8988T (cell line): ENCODE measurements around the gene PTPRF.
A peak's percentile ranks its signal among the peaks of the same experiment; 100 is the strongest.

Source experiments
- DNase-seq: peaks from one replicate; pipeline ENCODE4 v3.0.0; 2011

Gene PTPRF

DNA sequence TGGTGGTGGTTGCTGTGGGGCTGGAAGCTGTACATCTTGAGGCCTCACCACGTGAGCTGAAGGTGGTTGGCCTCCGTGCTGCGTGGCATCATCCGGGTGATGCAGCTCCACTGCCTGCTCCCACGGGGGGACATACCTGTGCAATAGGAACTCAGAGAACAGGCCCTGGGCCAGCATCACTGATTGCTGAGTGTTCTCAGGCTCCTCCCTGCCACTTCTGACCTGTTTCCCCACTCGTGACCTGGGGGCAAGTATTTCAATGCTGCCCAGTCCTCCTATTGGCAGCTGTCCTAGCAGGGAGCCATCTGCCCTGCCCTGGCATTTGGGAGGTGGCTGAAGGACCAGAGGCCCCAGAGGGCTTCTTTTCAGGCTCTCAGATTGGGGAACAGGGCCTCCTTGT is 26.1 kb downstream of the PTPRF start:
- no peak for DNase-seq

DNA sequence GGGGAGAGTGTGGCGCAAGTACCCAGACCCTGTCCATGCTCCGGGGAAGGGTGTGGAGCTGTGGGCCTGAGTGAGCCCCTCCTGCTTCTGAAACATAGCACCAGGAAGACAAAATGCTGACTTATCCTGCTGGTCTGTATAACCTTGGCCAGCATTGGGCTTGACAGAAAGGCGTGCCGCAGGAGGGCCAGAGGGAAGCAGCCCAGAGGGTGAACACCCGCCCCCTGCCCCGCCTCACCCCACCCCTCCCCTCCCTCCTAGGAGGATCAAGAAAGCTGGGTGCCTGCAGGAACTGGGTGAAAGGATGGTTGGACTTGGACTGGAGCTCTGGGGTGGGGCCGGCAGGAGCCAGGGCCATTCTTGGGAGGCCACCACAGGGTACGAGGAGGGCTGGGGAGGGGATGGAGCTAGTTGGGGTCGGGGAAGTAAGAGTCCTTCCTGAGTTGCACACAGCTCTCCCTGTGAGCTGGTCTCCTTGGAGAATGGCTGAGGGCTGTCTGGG is 27.1 kb downstream of the PTPRF start:
- no peak for DNase-seq

DNA sequence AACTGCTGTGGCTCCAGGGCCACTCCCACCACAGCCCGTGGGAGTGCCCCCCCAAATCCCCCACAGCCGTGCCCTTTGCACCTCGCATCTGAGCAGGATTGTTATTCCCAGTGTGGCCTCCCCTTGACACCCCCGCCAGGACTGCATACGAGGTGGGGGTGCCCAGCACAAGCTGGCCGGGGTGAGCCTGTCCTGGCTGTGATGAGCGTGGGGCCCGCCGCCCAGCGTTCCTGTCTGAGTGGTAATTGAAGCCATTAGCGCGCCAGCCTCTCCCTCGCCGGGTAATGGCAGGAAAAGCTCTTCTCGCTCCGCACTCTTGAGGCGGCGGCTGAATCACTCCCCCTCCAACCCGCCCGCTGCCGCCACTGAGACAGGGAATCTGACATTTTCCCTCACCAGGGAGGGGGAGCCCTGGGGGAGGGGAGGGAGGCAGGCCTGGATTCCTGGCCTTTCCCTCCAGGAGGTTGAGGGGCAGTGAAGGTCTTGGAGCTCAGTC is 27.7 kb downstream of the PTPRF start:
- no peak for DNase-seq

DNA sequence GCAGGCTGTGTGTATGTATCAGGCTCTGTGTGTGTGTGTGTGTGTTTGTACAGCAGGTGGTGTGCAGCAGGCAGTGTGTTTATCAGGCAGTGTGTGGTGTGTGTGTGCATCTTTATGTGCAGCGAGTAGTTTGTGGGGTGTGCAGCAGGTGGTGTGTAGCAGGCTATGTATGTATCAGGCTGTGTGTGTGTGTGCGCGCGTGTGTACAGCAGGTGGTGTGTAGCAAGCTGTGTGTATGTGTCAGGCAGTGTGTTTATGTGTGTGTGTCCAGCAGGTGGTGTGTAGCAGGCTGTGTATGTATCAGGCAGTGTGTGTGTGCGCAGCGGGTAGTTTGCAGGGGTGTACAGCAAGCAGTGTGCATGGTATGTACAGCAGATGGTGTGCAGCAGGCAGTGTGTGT is 29.0 kb downstream of the PTPRF start:
- DNase-seq = no peak

DNA sequence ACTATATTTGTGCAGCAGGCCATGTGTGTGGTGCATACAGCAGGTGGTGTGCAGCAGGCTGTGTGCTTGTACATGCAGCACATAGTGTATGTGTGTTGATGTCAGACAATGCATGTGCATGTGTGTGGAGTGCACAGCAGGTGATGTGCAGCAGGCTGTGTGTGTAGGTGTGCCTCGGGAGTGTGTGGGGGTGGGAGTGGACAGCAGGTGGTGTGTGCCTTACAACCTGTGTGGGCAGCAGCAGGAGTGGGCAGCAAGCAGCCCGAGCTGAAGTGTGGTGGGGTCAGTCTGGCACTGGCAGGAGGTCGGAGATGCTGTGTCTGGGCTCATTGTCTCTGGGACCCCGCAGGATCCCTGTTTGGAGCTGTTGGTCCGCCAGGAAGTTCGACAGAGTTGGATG is 29.6 kb downstream of the PTPRF start:
- no peak for DNase-seq

DNA sequence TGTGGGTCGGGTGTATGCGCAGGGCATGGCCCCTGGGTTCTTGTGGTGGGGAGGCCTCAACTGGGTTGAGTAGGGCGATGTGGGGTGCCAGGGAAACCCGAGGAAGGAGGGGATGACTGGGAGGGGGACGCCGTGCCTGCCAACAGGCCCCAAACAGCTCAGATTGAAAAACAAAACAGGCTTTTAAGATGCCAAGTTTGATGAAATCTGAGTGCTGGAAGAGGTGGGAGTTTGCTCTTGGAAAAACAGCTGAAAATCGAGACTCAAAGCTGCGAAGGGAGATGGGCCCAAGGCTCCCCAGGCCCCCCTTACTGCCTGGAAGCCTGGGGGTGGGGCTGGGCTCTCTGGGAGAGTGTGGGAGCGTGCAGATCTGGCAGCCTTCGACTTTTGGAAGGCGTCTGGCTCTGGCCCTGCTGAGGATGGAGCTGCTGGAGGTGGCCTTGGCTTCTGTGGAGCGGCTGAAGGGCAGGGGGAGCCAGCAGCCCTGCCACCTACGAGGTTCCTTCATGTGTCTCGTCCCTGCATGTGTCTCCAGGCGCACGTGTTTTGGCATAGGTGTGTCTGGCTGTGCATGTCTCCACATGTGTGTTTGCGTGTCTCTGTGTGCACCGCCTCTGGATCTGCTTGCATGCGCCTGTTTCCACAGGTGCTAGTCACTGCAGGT is 33.3 kb downstream of the PTPRF start:
- DNase-seq = no peak

DNA sequence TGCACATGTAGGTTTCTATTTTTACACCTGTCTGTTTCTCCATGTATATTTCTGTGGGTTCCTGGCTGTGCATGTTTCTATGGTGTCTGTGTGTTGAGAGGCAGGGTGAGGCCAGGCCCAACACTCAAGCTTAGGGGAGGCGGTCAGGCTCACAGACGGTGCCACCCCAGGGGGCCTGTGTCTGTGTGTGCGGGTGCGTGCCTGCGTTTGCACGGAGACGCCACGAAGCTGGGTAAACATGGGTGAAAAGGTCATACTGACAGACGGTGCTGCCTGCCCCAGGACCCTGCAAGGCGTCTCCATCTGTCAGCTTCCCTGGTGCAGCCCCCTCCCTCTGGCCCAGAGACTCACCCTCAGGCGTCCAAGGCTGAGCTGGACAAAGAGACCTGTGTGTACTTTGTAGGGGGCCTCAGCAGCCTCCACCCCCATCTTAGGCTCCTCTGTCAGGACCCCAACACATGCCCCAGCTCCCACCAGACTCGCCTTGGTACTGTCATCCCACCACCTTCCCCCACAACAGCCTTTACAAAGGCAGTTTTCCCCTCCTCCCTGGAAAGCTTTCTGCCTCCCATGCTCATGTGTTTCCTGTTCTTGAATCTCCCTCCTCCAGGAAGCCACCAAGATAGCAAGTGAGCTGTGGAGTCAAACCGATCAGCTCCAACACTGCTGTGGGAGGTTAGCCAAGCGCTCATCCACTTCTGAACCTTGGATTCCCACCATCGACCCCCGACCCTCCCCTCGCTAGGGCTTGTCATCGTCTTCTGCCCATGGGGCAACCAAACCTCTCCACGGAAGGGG is 34.1 kb downstream of the PTPRF start:
- DNase-seq = no peak

DNA sequence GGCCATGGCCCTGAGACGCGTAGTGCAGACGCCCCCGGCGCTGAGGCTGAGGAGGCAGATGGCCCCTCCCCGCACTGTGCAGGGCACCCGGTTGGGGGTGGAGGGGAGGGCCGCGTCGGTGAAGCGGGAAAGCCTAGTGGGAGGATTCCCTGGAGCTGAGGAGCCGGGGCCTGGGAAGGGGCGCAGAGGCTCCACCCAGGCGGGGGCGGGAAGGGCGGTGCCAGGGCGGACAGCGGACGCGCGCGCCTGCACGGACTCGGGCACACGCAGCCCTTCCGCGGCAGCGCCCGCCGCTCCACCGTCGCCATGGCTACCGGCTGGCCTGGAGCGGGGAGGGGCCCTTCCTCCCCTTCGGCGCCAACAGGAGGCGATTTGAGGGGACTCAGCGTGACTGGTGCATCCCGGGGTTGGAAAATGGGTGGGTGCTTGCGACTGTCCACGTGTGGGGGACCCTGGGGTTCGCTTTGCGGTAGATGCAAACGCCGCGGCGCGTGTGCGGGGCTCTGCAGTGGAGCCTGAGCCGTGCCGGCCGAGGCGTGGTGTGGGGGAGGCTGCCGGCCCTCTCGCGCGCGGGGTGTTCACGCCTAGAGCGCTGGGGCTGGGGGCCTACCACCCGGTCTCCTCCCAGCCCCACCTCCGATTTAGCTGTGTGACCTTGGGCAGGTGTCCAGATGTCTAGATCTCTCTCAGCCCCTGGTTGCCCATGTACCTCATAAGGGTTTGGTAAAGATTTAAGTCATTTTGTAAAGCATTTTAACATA is 35.1 kb downstream of the PTPRF start:
- DNase-seq = no peak

DNA sequence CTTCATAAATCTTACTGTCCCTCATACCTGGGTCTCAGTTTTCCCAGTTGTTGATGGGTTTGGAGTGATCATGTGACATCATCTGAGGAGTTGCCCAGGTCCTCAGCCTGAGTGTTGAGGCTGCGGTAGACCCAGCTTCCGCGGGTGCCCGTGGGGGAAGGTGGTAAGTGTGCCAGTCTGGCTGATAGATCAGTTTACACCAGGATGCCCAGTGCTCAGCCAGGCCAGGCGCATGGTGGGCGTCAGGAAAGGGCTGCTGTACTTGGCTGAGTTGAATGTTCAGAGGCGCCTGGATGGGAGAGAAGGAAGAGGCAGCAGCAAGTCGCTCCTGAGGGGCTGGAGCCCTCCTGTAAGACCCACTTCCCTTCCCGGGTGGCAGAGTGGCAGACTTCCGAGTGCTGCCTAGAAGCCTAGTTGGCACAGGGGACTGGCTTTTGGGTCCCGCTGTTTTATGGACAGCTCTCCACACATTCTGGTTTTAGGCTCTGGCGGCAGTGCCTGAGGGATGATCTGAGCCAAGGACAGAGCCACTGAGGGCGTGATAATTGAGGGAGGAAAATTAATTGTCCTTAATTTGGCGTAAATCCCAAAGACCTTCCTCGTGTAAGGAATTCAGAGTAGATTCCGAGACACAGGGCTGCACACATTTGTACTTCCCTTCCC is 35.8 kb downstream of the PTPRF start:
- DNase-seq = no peak

DNA sequence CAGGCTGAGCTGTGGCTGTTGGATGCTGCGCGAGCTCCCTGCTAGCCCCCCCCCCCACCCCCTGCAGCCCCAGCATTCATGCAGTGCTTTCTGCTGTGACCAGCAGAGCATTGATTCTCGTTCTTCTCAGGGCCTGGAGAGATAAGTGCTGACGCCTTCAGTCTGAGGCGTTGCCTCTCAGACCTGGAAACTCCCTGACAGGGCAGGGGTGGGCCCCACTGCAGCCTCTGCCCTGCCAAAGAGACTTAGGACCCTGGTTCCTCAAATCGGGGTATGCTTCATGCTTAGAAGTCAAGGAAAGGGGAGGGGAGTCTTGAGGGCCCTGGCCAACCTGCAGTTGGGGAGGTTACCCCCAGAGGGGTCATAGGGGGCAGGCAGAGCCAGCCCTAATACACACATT is 38.5 kb downstream of the PTPRF start:
- DNase-seq = no peak

DNA sequence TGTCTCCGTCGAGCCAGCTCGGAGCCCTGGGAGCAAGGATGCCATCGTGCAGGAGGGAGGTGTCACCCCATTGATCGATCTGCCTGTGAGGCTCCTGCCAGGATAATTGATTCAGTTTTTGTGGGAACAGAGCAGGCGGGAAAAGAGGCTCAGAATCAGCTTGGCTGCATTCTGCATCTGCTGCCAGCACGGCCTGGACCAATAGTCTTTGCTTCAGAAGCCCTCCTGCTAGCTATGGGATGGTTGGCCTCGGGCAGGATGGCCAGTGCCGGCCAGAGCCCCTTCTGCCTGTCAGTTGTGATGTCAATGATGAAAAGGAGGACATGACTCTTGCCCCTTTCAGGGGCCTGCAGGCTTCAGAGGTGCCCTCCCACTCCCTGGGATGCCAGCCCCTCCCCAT is 39.6 kb downstream of the PTPRF start:
- DNase-seq = no peak

DNA sequence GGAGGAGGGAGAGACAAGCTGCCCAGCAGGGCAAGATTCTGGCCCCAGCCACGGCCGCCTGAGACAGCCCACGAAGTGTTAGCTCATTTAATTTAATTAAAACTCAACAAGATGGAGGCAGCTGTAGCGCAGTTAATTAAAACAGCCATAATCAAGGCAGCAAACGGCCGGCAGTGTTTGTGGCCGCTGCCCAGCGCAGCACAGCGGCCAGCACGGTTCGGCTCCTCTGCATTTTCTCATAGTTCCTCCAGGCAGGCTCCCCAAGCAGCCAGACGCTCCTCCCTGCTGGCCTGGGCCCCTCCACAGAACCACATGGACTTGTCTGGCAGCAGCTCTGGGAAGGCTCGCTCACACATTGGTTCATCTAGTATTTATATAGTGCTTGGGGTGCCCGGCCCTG is 40.0 kb downstream of the PTPRF start:
- no peak for DNase-seq

DNA sequence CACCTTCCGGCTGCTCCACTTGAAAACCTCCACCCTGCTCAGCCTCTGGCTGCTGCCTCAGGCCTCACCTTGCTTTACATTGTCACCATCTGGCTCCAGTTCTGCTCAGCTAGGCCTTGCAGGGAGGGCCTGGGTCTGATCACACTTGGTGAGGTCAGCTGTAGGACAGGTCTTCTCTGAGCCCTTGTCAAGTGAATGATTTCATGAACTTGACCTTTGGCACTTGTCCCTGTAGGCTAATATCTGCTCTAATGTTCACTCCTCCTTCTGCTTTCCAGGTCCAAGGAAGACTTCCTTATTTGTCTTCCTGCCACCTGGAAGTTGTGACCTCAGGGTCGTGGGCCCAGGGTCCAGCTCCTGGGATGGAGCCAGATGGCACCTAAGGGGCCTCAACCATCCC is 41.4 kb downstream of the PTPRF start:
- DNase-seq = no peak

DNA sequence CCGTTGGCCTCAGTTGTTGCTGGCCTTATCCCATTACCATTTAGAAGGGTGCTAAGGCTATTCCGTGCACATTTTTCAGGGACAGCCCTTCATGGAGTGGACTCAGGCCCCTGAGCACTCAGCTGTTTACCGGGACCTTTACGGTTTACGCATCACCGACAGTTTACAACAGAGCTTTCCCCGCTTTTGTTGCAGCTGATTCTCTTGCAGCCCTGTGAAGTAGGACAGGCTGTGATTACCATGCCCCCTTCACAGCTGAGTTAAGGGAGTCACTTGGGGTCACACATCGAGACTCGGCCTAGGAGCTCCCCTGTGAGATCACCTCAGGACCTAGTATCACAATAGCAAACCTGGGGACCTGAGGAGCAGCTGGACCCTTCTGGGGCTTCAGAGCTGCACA is 41.9 kb downstream of the PTPRF start:
- DNase-seq = no peak

DNA sequence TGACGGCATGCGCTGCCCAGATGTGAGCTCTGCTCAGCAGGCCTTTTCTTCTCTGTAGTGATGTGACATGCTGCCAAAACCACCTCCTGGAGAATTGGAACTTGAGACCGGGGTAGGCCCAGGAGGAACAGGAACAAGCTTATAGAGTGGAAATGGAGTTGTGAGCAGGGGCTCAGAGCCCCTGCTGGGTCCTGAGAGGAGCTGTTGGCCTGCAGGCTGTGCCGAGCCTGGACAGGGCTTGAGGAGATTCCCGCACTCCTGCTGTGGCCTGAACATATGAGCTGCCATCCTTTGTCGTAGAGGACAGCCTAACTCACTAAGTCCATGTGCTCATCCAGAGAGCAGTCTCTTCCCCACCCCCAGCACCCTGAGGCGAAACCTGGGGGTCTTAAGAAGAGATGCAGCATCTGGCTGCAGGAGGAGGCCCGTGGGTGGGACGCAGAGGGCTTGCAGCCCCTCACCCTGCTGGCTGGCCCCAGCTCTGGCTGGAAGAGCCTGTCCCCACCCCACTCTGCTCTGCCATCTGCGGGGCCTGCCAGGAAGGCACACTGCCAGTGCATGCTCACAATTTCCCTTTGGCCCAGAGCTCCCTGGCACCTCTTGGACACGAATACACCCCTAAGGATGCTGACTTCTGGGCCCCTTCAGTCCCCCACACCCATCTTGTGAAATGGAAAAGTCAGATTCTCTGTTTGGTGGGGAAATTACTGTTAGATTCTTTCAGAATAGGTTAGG is 42.5 kb downstream of the PTPRF start:
- no peak for DNase-seq

DNA sequence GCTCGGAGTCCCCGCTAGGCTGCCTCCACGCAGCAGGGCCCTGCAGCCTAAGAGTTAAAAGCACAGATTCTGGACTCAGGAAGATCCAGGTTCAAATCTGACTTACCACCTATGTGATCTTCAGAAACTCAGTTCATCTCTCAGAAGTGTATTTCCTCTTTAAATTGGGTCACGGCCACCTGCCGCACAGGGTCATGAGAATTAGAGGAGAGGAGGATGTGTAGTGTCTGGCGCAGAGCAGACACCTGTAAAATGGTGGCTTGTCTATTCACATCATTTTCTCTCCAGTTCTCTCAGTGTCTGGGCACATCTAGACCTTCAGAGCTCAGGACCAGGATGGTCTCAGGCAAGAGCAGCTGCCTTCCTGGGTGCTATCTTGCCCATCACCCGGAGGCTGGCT is 45.8 kb downstream of the PTPRF start:
- DNase-seq = no peak

DNA sequence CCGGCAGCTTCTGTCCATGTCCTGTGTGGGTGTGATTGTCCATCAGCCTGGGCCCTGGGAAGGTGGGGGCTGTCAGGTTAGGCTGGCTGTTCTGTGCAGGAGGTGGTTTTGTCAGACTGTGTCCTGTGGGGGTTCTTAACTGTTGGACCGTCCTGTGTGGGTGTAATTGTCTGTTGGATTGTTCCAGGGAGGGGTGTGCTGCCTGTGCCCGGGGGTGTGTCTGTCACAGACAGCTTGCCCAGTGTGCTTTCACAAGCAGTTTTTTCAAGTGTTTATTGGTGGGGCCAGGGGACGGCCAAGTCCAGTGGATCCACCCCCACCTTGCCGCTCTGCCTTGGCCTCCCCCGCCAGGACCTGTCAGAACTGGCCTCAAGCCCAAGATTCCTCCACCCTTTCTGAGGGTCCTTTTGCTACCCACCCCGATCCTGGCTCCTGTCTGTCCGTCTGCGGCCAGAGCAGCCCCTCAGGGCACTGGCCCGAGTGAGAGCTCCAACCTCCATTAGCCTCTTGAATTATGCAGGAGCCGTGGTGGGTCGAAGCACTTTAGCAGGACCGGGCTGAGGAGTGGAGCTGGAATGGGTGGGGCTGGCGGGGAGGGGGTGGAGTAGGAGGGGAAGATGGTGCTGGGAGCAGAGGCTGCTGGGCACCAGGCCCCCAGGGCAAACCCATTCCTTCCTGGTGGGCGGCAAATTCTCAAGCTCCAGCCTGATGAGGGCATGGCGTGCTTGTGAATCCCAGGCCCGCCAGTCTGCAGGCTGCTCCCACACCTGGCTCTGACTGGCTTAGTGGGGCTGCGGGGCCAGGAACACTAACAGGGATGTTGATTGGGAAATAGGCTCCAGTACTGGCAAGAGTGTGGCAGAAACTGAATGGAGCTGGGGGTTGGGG is 47.2 kb downstream of the PTPRF start:
- no peak for DNase-seq

DNA sequence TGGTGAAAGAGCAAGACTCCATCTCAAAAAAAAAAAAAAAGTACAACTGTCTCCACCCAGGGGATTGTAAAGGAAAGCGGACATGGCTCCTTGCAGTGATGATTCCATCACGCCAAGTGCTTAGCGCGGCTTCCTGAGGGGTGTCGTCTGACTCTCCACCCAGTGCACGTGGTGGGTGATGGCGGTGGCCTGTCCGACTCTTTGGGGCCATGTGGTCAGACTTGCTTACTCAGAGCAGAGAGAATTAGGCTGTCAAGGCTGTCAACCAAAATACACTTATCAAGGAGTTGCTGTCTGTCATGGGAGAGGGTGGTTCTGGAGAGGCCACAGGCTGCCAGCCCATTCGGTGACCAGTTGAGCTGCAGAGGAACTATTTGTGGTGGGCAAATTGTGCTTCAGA is 49.4 kb downstream of the PTPRF start:
- no peak for DNase-seq

DNA sequence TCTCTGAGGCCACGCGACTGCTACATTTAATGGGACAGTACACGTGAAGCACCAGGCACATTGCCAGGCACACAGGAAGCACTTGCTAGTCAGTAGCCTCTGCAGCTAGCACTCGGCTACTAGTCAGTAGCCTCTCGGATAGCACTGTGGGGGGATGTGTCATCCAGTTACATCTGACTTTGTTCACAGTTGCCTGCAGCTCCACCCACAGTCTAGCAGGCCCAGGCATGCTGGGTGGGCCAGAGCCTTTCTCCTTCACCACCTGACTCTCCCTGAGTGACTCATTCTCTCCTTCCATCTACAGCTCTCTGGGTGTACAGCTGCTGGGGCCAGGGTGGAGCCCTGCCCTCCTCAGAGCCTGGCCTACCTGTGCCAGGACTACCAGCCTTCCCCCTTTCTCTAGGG is 51.5 kb downstream of the PTPRF start:
- peak; percentile 90 for DNase-seq

DNA sequence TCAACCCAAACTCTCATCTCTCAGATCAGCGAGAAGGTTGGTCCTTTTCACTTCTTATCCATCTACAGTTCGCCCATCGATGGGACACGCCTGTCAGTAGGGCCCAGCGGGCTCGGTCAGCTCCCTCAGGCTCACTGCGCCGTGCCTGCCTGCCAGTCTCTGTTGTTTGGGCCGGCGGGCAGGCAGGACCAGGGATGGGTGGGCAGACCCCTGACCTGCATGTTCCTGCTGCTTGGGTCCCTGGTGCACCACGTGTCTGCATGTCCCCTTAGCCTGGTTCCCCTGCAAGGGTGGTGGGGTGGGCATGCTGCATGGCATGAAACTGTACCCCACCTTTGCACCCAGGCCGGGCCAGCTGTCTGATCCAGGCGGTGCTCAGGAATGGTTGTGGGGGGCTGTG is 52.4 kb downstream of the PTPRF start:
- no peak for DNase-seq

DNA sequence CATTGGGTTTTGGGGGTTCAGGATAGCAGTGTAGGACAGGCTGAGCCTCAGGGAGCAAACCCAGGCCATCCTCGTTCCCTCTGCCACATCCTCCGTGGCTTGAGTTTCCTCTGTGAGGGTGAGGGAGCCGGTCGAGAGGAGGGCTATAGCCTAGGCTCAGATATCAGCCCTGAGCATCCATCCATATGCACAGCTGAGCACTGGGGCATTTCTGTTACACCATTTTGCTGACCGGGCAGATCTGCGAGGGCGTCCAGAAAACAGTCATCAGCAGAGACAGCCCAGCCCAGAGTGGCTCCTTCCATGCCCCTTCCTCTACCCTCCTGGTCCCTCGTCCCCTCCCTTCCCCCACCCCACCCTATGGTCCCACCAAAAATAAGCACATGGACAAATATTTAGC is 53.5 kb downstream of the PTPRF start:
- DNase-seq = no peak
